ENCODE data around the gene NFE2L2. TPM values are rescaled to one million over a fixed set of nuclear protein-coding genes. Genes with fewer than 3 reads are reported as not detected.

Gene NFE2L2
- total RNA-seq, 4 donors from 2014 or later = 33.0 to 93.3 (median 59.1) TPM

DNA sequence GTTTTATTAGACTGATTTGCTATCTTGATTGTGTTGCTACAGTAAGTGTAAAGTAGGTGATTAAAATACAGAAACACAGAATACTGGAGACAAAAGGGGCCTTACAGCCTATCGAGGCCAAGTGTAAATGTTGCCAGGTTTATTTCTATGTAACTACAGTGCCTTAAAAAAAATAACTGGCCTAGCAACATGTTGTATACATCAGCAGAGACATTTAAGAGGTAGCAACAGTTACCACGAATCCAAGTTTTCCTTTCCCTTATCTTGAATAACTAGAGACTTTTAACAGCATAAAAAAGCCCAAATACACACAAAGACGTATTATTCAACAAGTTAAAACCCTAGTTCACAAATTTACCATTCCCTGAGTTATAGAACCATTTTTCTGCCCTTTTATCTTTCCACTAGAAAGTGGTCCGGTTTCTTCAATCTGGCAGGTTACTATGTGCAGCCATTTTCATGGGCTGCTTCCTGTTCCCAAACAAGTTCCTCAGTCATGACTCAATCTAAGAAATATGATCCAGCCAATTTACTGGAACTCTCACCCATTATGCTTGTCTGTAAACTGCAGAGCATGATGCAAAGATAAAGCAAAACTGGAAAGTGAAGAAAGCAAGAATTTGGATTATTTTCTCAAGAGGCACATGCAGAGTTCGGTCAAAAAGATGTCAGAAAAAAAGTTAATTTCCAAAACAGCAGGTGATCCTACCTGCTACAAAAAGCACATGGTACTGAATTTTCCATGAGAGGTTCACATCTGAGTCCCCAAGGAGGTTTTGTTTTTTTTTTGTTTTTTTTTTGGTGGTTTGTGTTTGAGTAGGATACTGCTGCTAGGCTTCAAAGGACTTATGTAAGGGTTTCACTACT lies 22.2 kb downstream of the NFE2L2 start:
- DNase-seq (no peak), ATAC-seq (peak; percentile 84 to 86)
- in situ Hi-C loops (cut with MboI; ENCODE audit: low sequenced_read_pairs in 4 of 4) (no loop called here), intact Hi-C loops (cut with DNase I; ENCODE audit: low total_unique reads) (loop anchor here (1.0 to 2.0 kb wide), 2 partner anchors 21 to 30 kb away; partner anchors contain the start of gene HNRNPA3)
- no peaks in the 10 kb centered on the region for H3K27me3 ChIP-seq
- peak overlapping the region; percentile 38 to 52 (median 44) for H3K4me3 ChIP-seq
- TF ChIP-seq, protein P1, sequence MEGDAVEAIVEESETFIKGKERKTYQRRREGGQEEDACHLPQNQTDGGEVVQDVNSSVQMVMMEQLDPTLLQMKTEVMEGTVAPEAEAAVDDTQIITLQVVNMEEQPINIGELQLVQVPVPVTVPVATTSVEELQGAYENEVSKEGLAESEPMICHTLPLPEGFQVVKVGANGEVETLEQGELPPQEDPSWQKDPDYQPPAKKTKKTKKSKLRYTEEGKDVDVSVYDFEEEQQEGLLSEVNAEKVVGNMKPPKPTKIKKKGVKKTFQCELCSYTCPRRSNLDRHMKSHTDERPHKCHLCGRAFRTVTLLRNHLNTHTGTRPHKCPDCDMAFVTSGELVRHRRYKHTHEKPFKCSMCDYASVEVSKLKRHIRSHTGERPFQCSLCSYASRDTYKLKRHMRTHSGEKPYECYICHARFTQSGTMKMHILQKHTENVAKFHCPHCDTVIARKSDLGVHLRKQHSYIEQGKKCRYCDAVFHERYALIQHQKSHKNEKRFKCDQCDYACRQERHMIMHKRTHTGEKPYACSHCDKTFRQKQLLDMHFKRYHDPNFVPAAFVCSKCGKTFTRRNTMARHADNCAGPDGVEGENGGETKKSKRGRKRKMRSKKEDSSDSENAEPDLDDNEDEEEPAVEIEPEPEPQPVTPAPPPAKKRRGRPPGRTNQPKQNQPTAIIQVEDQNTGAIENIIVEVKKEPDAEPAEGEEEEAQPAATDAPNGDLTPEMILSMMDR (IDR thresholded peaks at IDR 0.05 in 4 of 5, conservative IDR thresholded peaks at IDR 0.05 in 1 of 5) = no peak
- TF ChIP-seq POLR2A (IDR thresholded peaks at IDR 0.05) = no peak
- H3K9me3 ChIP-seq = no peaks in the 10 kb centered on the region
- H3K27ac ChIP-seq = peak overlapping the region; percentile 82 to 91 (median 85)
- peaks cover 92 to 96% of the 10 kb centered on the region in 2 donors for H3K4me1 ChIP-seq
- no peaks in the 10 kb centered on the region for H3K36me3 ChIP-seq

- Histone ChIP-seq H3K9me3 (no peaks in the 10 kb centered on the region), H3K36me3 (no peaks in the 10 kb centered on the region), H3K27me3 (no peaks in the 10 kb centered on the region), H3K4me3 (peak overlapping the region; percentile 38 to 52 (median 44)), H3K27ac (peak overlapping the region; percentile 82 to 91 (median 85)), H3K4me1 (peaks cover 92 to 96% of the 10 kb centered on the region in 2 donors)
- in situ Hi-C loops (cut with MboI; ENCODE audit: low sequenced_read_pairs in 4 of 4) = no loop called here
- no peak for TF ChIP-seq POLR2A (IDR thresholded peaks at IDR 0.05)
- TF ChIP-seq, protein P1 (IDR thresholded peaks at IDR 0.05 in 4 of 5, conservative IDR thresholded peaks at IDR 0.05 in 1 of 5) = no peak
- intact Hi-C loops (cut with DNase I; ENCODE audit: low total_unique reads) = loop anchor here (1.0 to 2.0 kb wide), 2 partner anchors 22 to 29 kb away; partner anchors contain the start of gene HNRNPA3
- ATAC-seq = peak in 1 of 2 donors; percentile 25
- no peak for DNase-seq
These were observed 22.8 kb downstream of the NFE2L2 start for GRCh38 chr2:177241711-177242120.

DNA sequence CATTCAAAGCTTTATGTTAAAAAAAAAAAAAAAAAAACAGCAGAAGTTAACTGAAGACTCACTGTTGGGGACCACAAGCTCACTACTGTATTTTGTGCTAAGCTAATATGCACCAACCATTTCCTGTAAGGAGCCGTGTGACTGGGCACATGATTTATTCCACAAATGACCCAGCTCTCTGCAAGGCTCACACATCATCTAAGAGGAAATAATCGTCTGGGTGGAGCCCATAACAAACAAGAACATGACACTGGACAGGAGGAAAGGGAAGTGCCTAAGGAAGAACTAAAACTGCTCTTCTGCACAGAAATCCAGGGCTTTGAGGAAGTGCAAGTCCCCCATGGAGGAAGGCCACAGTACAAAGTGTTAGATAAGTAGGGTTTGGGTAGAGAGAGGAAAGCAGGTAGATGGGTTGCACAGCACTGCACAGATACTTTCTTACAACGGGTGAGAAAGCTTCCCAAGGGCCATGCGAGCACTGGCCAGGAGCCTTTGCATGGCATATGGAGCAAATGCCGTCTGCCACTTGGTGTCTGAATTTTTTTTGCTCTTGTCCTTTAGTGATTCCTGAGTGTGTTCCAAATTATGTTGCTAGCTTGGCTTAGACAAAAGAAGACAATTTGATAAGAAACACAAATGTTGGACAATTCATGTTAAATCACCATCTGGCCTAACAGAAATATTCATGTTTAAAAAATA lies 24.4 kb downstream of the NFE2L2 start:
- intact Hi-C loops (cut with DNase I; ENCODE audit: low total_unique reads) (no loop called here), in situ Hi-C loops (cut with MboI; ENCODE audit: low sequenced_read_pairs in 4 of 4) (no loop called here)
- Histone ChIP-seq H3K27ac (peak overlapping the region; percentile 82 to 91 (median 85)), H3K27me3 (no peaks in the 10 kb centered on the region), H3K36me3 (no peaks in the 10 kb centered on the region), H3K9me3 (no peaks in the 10 kb centered on the region), H3K4me3 (peak overlapping the region; percentile 2 to 14 (median 6)), H3K4me1 (peaks cover 91 to 95% of the 10 kb centered on the region in 2 donors)
- TF ChIP-seq POLR2A (IDR thresholded peaks at IDR 0.05) = peak in 1 of 2 donors; percentile 36
- TF ChIP-seq, protein P1 (IDR thresholded peaks at IDR 0.05 in 4 of 5, conservative IDR thresholded peaks at IDR 0.05 in 1 of 5) = no peak
- DNase-seq = peak in 1 of 2 donors; percentile 38
- ATAC-seq = peak; percentile 32 to 39

DNA sequence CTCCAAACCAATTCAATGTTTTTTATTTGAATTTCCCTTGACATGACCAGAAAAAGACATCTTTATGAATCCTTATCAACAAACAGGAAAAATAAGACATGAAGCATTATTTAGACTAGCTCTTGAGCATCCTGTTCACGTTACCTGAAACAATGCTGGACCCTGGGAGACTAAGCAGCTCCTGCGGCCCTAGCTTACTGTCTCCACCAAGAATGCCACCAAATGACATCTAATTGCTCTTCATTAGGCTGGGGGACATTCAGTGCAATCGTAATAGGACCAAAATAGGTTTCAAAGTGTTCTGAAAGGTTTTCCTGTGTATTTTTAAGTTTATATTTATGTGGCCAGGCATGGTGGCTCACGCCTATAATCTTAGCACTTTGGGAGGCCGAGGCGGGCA lies 25.5 kb downstream of the NFE2L2 start:
- Histone ChIP-seq H3K36me3 (no peaks in the 10 kb centered on the region), H3K27me3 (no peaks in the 10 kb centered on the region), H3K27ac (peak overlapping the region; percentile 82 to 91 (median 85)), H3K9me3 (no peaks in the 10 kb centered on the region), H3K4me3 (no peak overlapping the region), H3K4me1 (peaks cover 94 to 95% of the 10 kb centered on the region in 2 donors)
- DNase-seq (no peak), ATAC-seq (no peak)
- intact Hi-C loops (cut with DNase I; ENCODE audit: low total_unique reads) (no loop called here), in situ Hi-C loops (cut with MboI; ENCODE audit: low sequenced_read_pairs in 4 of 4) (no loop called here)
- TF ChIP-seq, protein P1 (IDR thresholded peaks at IDR 0.05 in 4 of 5, conservative IDR thresholded peaks at IDR 0.05 in 1 of 5) = no peak
- TF ChIP-seq POLR2A (IDR thresholded peaks at IDR 0.05) = no peak

Data from gastrocnemius medialis (tissue), 4 donors.